Measurements from ENCODE around the gene WFDC10B.
"Not testable (repeated sequence)": the region's sequence is repeated elsewhere in the genome, so short reads cannot be mapped to it uniquely, and the experiment has no call there.

WFDC10B gene

DNA sequence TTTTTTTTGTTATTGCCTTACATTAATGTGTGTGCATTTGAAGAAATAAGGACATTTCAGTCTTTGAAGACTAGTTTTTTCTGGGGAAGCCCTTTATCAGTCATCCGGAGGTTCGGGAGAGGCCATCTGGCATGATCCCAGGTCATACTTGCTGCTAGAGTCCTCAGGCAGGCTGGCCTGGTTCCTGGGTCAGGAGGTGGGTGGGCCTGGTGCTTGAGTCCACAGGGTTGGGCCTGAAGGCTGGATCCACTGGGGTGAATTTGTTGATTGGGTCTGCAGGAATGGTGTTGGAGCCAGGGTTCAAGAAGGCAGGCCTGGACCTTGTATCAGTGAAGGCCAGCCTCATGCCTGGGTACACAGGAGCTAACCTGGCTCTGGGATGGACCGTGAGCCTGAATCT, 57.9 kb downstream of the WFDC10B start:
- no peak for DNase-seq

DNA sequence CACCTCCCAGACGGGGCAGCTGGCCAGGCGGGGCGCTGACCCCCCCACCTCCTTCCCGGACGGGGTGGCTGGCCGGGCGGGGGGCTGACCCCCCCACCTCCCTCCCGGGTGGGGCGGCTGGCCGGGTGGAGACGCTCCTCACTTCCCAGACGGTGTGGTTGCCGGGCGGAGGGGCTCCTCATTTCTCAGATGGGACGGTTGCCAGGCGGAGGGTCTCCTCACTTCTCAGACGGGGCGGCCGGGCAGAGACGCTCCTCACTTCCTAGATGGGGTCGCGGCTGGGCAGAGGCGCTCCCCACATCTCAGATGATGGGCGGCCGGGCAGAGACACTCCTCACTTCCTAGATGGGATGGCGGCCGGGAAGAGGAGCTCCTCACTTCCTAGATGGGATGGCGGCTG, 59.0 kb downstream of the WFDC10B start:
- not testable (repeated sequence) for DNase-seq

DNA sequence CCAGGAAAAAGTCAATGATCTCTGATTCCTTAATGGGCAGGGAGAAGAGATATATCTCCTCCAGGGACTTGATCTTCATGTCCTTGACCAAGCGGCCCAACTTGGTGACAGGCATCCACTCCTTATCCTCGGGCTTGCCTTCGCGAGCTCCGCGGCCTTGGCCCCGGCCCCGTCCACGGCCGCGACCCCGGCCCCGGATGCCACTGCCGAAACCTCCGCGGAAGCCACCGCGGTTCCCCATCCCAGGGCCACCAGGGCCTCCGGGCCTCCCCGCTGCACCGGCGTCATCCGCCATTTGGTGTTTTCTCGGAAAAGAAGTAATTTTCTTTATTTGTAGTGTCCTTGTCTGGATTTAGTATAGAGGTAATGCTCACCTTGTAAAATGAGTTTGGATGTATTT, 63.7 kb downstream of the WFDC10B start:
- DNase-seq: not testable (repeated sequence)

DNA sequence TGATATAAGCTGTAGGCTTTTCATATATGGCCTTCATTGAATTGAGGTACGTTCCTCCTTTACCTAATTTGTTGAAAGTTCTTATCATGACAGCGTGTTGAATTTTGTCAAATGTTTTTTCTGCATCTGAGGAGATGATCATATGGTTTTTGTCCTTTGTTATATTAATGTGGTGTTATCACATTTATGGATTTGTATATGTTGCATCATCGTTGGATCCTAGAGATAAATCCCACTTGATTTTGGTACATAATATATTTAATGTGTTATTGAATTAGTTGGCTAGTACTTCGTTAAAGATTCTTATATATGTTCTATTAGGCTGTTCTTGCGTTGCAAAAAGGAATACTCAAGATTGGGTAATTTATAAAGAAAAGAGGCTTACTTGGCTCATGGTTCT, 65.1 kb downstream of the WFDC10B start:
- no peak for DNase-seq

DNA sequence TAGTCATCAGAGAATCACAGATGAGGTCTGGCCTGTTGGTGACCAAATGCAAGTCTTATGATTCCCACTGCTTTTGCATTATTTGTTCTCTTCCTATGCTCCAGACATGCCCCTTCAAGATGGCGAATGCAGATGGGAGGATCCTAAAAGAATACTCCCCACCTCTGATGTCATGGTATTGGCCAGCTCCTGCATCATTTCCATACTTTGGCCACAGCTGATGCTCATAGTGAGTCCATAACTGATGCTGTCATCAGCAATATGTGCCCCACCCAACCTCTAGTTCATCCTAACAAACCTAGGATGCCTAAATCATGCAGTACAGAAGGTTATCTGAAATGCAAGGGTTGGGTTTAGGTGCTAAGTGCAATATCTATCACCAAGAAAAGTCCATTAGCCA, 68.3 kb downstream of the WFDC10B start:
- no peak for DNase-seq

Measured in CD4-positive, alpha-beta T cell treated with Interleukin-6 for 4 hours (primary cell).